Activated CD8-positive, alpha-beta T cell treated with anti-CD3 and anti-CD28 coated beads for 36 hours (primary cell): ENCODE results near the gene ATP6V0D1. TPM values are rescaled to one million over a fixed set of nuclear protein-coding genes. Genes with fewer than 3 reads are reported as not detected.

Source experiments
- ATAC-seq: fragments of 200-7000 bp; cut with Tn5 transposase; one replicate; pipeline ENCODE4 v1.10.0; 2021; ENCODE audit warnings: mild to moderate bottlenecking, moderate library complexity
- CTCF ChIA-PET: fragments of 350-600 bp; sonication (Branson Sonifier 250); formaldehyde crosslinking; loops from one replicate; lab custom pipeline; 2021; ENCODE audit warnings: antibody characterized with exemption; lab: Charles Lee
- POLR2A ChIA-PET: fragments of 350-600 bp; sonication (Branson Sonifier 250); formaldehyde crosslinking; loops from one replicate; lab custom pipeline; 2021; ENCODE audit warnings: antibody characterized with exemption; lab: Charles Lee
- DNase-seq: peaks from one replicate; pipeline ENCODE4 v3.0.0-alpha.2; 2020
- H3K27ac Mint-ChIP-seq: one replicate; pipeline ENCODE4 v1.8.0; 2021; ENCODE audit warnings: mild to moderate bottlenecking, mixed read lengths
- H3K27me3 Mint-ChIP-seq: one replicate; pipeline ENCODE4 v1.8.0; 2021; ENCODE audit warnings: mixed read lengths
- H3K36me3 Mint-ChIP-seq: one replicate; pipeline ENCODE4 v1.8.0; 2021; ENCODE audit warnings: low read depth, mixed read lengths
- H3K4me1 Mint-ChIP-seq: one replicate; pipeline ENCODE4 v1.8.0; 2021; ENCODE audit warnings: low read depth, mixed read lengths
- H3K4me3 Mint-ChIP-seq: one replicate; pipeline ENCODE4 v1.8.0; 2021; ENCODE audit warnings: mild to moderate bottlenecking, moderate library complexity, mixed read lengths
- H3K9me3 Mint-ChIP-seq: one replicate; pipeline ENCODE4 v1.8.0; 2021; ENCODE audit warnings: mixed read lengths
- CTCF ChIP-seq: fragments of 200-600 bp; IDR thresholded peaks from one replicate; pipeline ENCODE4 v1.8.0; 2022; ENCODE audit warnings: antibody characterized with exemption, mild to moderate bottlenecking
- intact Hi-C: fragments of 100-400 bp; cut with micrococcal nuclease; formaldehyde crosslinking; loops from one replicate; pipeline ENCODE4 v1.10.0; 2022
- total RNA-seq, 2 experiments: library from RNA; stranded (reverse); gene quantifications; one replicate each; pipeline ENCODE4 v1.2.3, GENCODE V29; 2021

Gene ATP6V0D1
- total RNA-seq, 2 experiments from 2014 or later = 17.5 to 18.2 TPM

- Mint-ChIP-seq H3K9me3 (no peaks in the 10 kb centered on the region), H3K27ac (no peak overlapping the region), H3K27me3 (no peaks in the 10 kb centered on the region), H3K4me3 (no peak overlapping the region), H3K4me1 (peaks cover 15% of the 10 kb centered on the region), H3K36me3 (no peaks in the 10 kb centered on the region)
- DNase-seq = no peak
- CTCF ChIA-PET = interaction anchor here (1.0 to 1.8 kb wide), 3 partner anchors 15 to 203 kb away, joined by 4 to 7 read pairs (median 4); no protein-coding TSS in a partner anchor
- ATAC-seq = no peak
- POLR2A ChIA-PET = no interaction called here
- intact Hi-C loops = no loop called here
- no peak for TF ChIP-seq CTCF
Measured at GRCh38 chr16:67463059-67463458, 17.9 kb downstream of the ATP6V0D1 start.

- H3K36me3 Mint-ChIP-seq = no peaks in the 10 kb centered on the region
- no peak overlapping the region for H3K27ac Mint-ChIP-seq
- CTCF ChIA-PET = interaction anchor here (1.0 to 1.5 kb wide), 3 partner anchors 9 to 34 kb away, joined by 3 to 6 read pairs (median 4); no protein-coding TSS in a partner anchor
- no peak for ATAC-seq
- POLR2A ChIA-PET = interaction anchor here (0.8 to 1.0 kb wide), 2 partner anchors 10 to 18 kb away, joined by 3 read pairs; no protein-coding TSS in a partner anchor
- intact Hi-C loops = no loop called here
- no peak for DNase-seq
- H3K9me3 Mint-ChIP-seq = no peaks in the 10 kb centered on the region
- no peak overlapping the region for H3K4me3 Mint-ChIP-seq
- no peak for TF ChIP-seq CTCF
- H3K4me1 Mint-ChIP-seq = peaks cover 13% of the 10 kb centered on the region
- H3K27me3 Mint-ChIP-seq = no peaks in the 10 kb centered on the region
Measured at GRCh38 chr16:67462279-67462655, 18.7 kb downstream of the ATP6V0D1 start.

- no peaks in the 10 kb centered on the region for H3K9me3 Mint-ChIP-seq
- intact Hi-C loops = no loop called here
- DNase-seq = no peak
- TF ChIP-seq CTCF = no peak
- H3K4me3 Mint-ChIP-seq = no peak overlapping the region
- no peak overlapping the region for H3K27ac Mint-ChIP-seq
- ChIA-PET POLR2A (interaction anchor here (0.7 to 1.0 kb wide), 4 partner anchors 9 to 177 kb away, joined by 3 read pairs; partner anchors contain the start of gene AGRP), CTCF (interaction anchor here (0.8 to 1.5 kb wide), 3 partner anchors 8 to 34 kb away, joined by 3 to 6 read pairs (median 3); no protein-coding TSS in a partner anchor)
- no peak for ATAC-seq
- H3K27me3 Mint-ChIP-seq = no peaks in the 10 kb centered on the region
- peaks cover 16% of the 10 kb centered on the region for H3K4me1 Mint-ChIP-seq
- H3K36me3 Mint-ChIP-seq = no peaks in the 10 kb centered on the region
Measured at GRCh38 chr16:67461600-67462278, 19.2 kb downstream of the ATP6V0D1 start.

- CTCF ChIA-PET = interaction anchor here (0.8 to 1.5 kb wide), 3 partner anchors 10 to 33 kb away, joined by 3 to 6 read pairs (median 3); no protein-coding TSS in a partner anchor
- Mint-ChIP-seq H3K9me3 (no peaks in the 10 kb centered on the region), H3K27me3 (no peaks in the 10 kb centered on the region), H3K36me3 (no peaks in the 10 kb centered on the region), H3K27ac (no peak overlapping the region), H3K4me1 (peaks cover 17% of the 10 kb centered on the region), H3K4me3 (no peak overlapping the region)
- TF ChIP-seq CTCF = no peak
- POLR2A ChIA-PET = interaction anchor here (0.7 to 0.9 kb wide), 2 partner anchors 22 to 178 kb away, joined by 3 read pairs; partner anchors contain the start of gene AGRP
- ATAC-seq (no peak), DNase-seq (no peak)
- intact Hi-C loops = no loop called here
Measured at GRCh38 chr16:67460961-67461360, 20.0 kb downstream of the ATP6V0D1 start.

GRCh38 chr16:67460168-67460567, 20.8 kb downstream of the ATP6V0D1 start:
- Mint-ChIP-seq H3K27me3 (no peaks in the 10 kb centered on the region), H3K4me3 (no peak overlapping the region), H3K36me3 (no peaks in the 10 kb centered on the region), H3K27ac (no peak overlapping the region), H3K9me3 (no peaks in the 10 kb centered on the region), H3K4me1 (peaks cover 10% of the 10 kb centered on the region)
- no peak for TF ChIP-seq CTCF
- intact Hi-C loops = no loop called here
- ChIA-PET POLR2A (no interaction called here), CTCF (interaction anchor here (1.1 to 1.4 kb wide), 2 partner anchors 9 to 32 kb away, joined by 3 read pairs; no protein-coding TSS in a partner anchor)
- no peak for DNase-seq
- ATAC-seq = no peak
